Neural cell (in vitro differentiated cells): ENCODE results near the gene NEK4. TPM values are rescaled to one million over a fixed set of nuclear protein-coding genes. Genes with fewer than 3 reads are reported as not detected.

ENCODE experiments used
- H2AFZ ChIP-seq: fragments of 200-600, 300-800 bp; sonication (generic), shearing (Covaris generic); 2 replicates; pipeline ENCODE4 v1.6.0; 2014; ENCODE audit warnings: low read depth, mild to moderate bottlenecking, antibody characterized with exemption, low read length, moderate library complexity
- H3F3A ChIP-seq: fragments of 200-600 bp; shearing (Covaris generic); 2 replicates; pipeline ENCODE4 v1.6.1; 2016; ENCODE audit warnings: mild to moderate bottlenecking, moderate library complexity, mixed read lengths, antibody characterized with exemption, low read length; ENCODE audit not compliant: insufficient read depth, poor library complexity, severe bottlenecking
- H3K27ac ChIP-seq: fragments of 200-600, 300-800 bp; sonication (generic), shearing (Covaris generic); 2 replicates; pipeline ENCODE4 v1.5.1; 2014; ENCODE audit warnings: mild to moderate bottlenecking, low read length, moderate library complexity
- H3K27me3 ChIP-seq: fragments of 300-800, 200-600 bp; sonication (generic), shearing (Covaris generic); 2 replicates; pipeline ENCODE4 v1.6.0; 2014; ENCODE audit warnings: mild to moderate bottlenecking, low read depth, low read length, moderate library complexity; ENCODE audit not compliant: insufficient read depth
- H3K36me3 ChIP-seq: fragments of 300-800, 200-600 bp; sonication (generic), shearing (Covaris generic); 2 replicates; pipeline ENCODE4 v1.5.1; 2014; ENCODE audit warnings: mild to moderate bottlenecking, antibody characterized with exemption, low read length, moderate library complexity; ENCODE audit not compliant: insufficient read depth
- H3K4me2 ChIP-seq: fragments of 300-800, 200-600 bp; sonication (generic), shearing (Covaris generic); 2 replicates; pipeline ENCODE4 v1.6.0; 2014; ENCODE audit warnings: mild to moderate bottlenecking, low read length
- H3K4me3 ChIP-seq: fragments of 300-800, 200-600 bp; sonication (generic), shearing (Covaris generic); 2 replicates; pipeline ENCODE4 v1.5.1; 2014; ENCODE audit warnings: mild to moderate bottlenecking, low read length, moderate library complexity
- H3K79me2 ChIP-seq: fragments of 200-600 bp; shearing (Covaris generic); replicated peaks from 2 replicates; pipeline ENCODE4 v1.6.0; 2014; ENCODE audit warnings: mild to moderate bottlenecking, low read length, moderate library complexity; ENCODE audit not compliant: insufficient read depth
- H3K9ac ChIP-seq: fragments of 300-800, 200-600 bp; sonication (generic), shearing (Covaris generic); 2 replicates; pipeline ENCODE4 v1.6.1; 2016; ENCODE audit warnings: mild to moderate bottlenecking, low read length, mixed read lengths
- H3K9me2 ChIP-seq: fragments of 200-600 bp; shearing (Covaris generic); 2 replicates; pipeline ENCODE4 v1.6.1; 2016; ENCODE audit warnings: mild to moderate bottlenecking, low read length, mixed read lengths; ENCODE audit not compliant: insufficient read depth
- H3K9me3 ChIP-seq: fragments of 200-600, 300-800 bp; sonication (generic), shearing (Covaris generic); 2 replicates; pipeline ENCODE4 v1.6.1; 2016; ENCODE audit warnings: mild to moderate bottlenecking, mixed run types, low read length, moderate library complexity, mixed read lengths
- H4K20me1 ChIP-seq: fragments of 200-600 bp; shearing (Covaris generic); 2 replicates; pipeline ENCODE4 v1.6.1; 2016; ENCODE audit warnings: mild to moderate bottlenecking, mixed run types; ENCODE audit not compliant: insufficient read depth
- EP300 ChIP-seq: fragments of 450-650 bp; conservative IDR thresholded peaks from 2 replicates; pipeline ENCODE4 v1.6.1; 2014; ENCODE audit warnings: antibody characterized with exemption, mild to moderate bottlenecking, moderate library complexity; ENCODE audit not compliant: poor library complexity, severe bottlenecking
- EZH2 ChIP-seq: fragments of 200-600, 300-800 bp; shearing (Covaris generic), sonication (generic); IDR thresholded peaks from 2 replicates; pipeline ENCODE4 v1.6.1; 2014; ENCODE audit warnings: antibody characterized with exemption, low read length, borderline replicate concordance, mild to moderate bottlenecking; ENCODE audit not compliant: insufficient read depth, poor library complexity, severe bottlenecking
- MXI1 ChIP-seq: fragments of 450-650 bp; conservative IDR thresholded peaks from 2 replicates; pipeline ENCODE4 v1.6.1; 2014; ENCODE audit warnings: antibody characterized with exemption, mild to moderate bottlenecking; ENCODE audit not compliant: poor library complexity, severe bottlenecking
- POLR2AphosphoS5 ChIP-seq: IDR thresholded peaks from 2 replicates; pipeline ENCODE4 v1.6.1; 2012
- RAD21 ChIP-seq: fragments of 450-650 bp; conservative IDR thresholded peaks from 2 replicates; pipeline ENCODE4 v1.6.1; 2014; ENCODE audit warnings: antibody characterized with exemption, mild to moderate bottlenecking, moderate library complexity
- SMC3 ChIP-seq: fragments of 450-650 bp; conservative IDR thresholded peaks from 2 replicates; pipeline ENCODE4 v1.6.1; 2014; ENCODE audit warnings: antibody characterized with exemption, mild to moderate bottlenecking, moderate library complexity; ENCODE audit not compliant: poor library complexity
- TAF1 ChIP-seq: IDR thresholded peaks from 2 replicates; pipeline ENCODE4 v1.6.1; 2012; ENCODE audit warnings: low read depth
- polyA plus RNA-seq: library from polyadenylated mRNA; depleted of rRNA; stranded (reverse); fragments of >200 nt; gene quantifications from 2 replicates; pipeline ENCODE4 v1.2.3, GENCODE V29; 2014
- TF ChIP-seq, protein P1 (sequence below): IDR thresholded peaks from 2 replicates; pipeline ENCODE4 v1.6.1; 2012; ENCODE audit warnings: borderline replicate concordance
- TF ChIP-seq, protein P2 (sequence below): fragments of 450-650 bp; IDR thresholded peaks from 2 replicates; pipeline ENCODE4 v1.5.1; 2014; ENCODE audit warnings: antibody characterized with exemption, mild to moderate bottlenecking, moderate library complexity; ENCODE audit not compliant: poor library complexity, severe bottlenecking

NEK4 gene
- polyA plus RNA-seq, 1 donor from 2014 or later: 45.6 TPM

DNA sequence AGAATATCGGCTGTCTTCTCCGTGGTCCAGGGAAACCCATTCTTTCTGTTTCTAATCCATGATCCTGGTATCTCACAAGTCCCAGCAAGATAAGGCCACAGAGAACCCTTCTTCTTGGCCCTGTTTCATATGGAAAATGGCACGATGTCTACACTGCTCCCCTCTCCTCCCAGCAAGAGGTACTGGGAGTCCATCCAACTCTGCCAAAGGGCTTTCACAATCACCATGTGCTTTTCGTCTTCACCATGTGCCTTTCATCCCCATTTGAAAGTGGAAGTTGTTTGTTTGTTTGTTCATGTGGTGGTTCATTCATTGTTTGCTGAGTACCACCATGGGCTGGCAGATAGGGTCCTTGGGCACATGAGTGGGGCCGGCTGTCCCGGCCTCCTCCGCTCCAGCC lies 29.3 kb upstream of the NEK4 start:
- Histone ChIP-seq H3F3A (no peaks in the 10 kb centered on the region), H2AFZ (no peak overlapping the region), H3K27me3 (no peaks in the 10 kb centered on the region), H3K4me2 (no peak overlapping the region), H3K4me3 (no peak overlapping the region), H3K9ac (no peak overlapping the region), H3K36me3 (no peaks in the 10 kb centered on the region), H3K9me3 (no peaks in the 10 kb centered on the region), H3K27ac (no peak overlapping the region), H3K79me2 (no peaks in the 10 kb centered on the region), H4K20me1 (no peaks in the 10 kb centered on the region), H3K9me2 (no peaks in the 10 kb centered on the region)
- TF ChIP-seq EZH2 (no peak), TAF1 (no peak), RAD21 (no peak), POLR2AphosphoS5 (no peak)

DNA sequence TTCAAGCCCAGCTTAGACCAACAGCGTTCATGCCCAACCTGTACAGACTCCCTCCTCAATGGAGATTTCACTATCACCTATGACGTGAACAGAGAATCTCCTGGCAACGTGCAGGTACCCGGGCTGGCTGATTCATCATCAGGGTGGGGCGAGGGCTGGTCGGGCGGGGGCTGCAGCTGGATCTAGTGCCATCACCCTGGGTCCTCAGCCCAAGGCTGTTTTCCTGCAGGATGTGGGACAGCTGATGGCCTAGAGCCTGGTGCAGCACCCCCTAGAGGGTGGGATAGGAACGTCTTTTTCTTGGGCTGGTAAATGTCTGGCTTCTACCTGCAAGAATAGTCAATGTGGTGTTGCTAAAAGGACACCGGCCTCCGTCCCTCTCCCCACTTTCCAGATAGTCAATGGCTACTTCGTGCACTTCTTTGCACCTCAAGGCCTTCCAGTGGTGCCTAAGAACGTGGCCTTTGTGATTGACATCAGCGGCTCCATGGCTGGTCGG lies 28.3 kb upstream of the NEK4 start:
- no peaks in the 10 kb centered on the region for H3F3A ChIP-seq
- no peak overlapping the region for H3K4me2 ChIP-seq
- no peaks in the 10 kb centered on the region for H3K27me3 ChIP-seq
- H2AFZ ChIP-seq: no peak overlapping the region
- H3K4me3 ChIP-seq: no peak overlapping the region
- no peaks in the 10 kb centered on the region for H3K9me3 ChIP-seq
- H3K9ac ChIP-seq: no peak overlapping the region
- H3K79me2 ChIP-seq: no peaks in the 10 kb centered on the region
- no peaks in the 10 kb centered on the region for H3K9me2 ChIP-seq
- no peaks in the 10 kb centered on the region for H4K20me1 ChIP-seq
- no peaks in the 10 kb centered on the region for H3K36me3 ChIP-seq
- TF ChIP-seq RAD21 (no peak), TAF1 (no peak), POLR2AphosphoS5 (no peak), SMC3 (no peak), EZH2 (no peak), MXI1 (no peak), EP300 (no peak)
- TF ChIP-seq, protein P1, sequence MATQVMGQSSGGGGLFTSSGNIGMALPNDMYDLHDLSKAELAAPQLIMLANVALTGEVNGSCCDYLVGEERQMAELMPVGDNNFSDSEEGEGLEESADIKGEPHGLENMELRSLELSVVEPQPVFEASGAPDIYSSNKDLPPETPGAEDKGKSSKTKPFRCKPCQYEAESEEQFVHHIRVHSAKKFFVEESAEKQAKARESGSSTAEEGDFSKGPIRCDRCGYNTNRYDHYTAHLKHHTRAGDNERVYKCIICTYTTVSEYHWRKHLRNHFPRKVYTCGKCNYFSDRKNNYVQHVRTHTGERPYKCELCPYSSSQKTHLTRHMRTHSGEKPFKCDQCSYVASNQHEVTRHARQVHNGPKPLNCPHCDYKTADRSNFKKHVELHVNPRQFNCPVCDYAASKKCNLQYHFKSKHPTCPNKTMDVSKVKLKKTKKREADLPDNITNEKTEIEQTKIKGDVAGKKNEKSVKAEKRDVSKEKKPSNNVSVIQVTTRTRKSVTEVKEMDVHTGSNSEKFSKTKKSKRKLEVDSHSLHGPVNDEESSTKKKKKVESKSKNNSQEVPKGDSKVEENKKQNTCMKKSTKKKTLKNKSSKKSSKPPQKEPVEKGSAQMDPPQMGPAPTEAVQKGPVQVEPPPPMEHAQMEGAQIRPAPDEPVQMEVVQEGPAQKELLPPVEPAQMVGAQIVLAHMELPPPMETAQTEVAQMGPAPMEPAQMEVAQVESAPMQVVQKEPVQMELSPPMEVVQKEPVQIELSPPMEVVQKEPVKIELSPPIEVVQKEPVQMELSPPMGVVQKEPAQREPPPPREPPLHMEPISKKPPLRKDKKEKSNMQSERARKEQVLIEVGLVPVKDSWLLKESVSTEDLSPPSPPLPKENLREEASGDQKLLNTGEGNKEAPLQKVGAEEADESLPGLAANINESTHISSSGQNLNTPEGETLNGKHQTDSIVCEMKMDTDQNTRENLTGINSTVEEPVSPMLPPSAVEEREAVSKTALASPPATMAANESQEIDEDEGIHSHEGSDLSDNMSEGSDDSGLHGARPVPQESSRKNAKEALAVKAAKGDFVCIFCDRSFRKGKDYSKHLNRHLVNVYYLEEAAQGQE: no peak
- TF ChIP-seq, protein P2, sequence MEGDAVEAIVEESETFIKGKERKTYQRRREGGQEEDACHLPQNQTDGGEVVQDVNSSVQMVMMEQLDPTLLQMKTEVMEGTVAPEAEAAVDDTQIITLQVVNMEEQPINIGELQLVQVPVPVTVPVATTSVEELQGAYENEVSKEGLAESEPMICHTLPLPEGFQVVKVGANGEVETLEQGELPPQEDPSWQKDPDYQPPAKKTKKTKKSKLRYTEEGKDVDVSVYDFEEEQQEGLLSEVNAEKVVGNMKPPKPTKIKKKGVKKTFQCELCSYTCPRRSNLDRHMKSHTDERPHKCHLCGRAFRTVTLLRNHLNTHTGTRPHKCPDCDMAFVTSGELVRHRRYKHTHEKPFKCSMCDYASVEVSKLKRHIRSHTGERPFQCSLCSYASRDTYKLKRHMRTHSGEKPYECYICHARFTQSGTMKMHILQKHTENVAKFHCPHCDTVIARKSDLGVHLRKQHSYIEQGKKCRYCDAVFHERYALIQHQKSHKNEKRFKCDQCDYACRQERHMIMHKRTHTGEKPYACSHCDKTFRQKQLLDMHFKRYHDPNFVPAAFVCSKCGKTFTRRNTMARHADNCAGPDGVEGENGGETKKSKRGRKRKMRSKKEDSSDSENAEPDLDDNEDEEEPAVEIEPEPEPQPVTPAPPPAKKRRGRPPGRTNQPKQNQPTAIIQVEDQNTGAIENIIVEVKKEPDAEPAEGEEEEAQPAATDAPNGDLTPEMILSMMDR: no peak
- H3K27ac ChIP-seq: no peak overlapping the region
